ENCODE measurements around the gene SINHCAF. TPM values are rescaled to one million over a fixed set of nuclear protein-coding genes. Genes with fewer than 3 reads are reported as not detected.
"Not testable (repeated sequence)": the region's sequence is repeated elsewhere in the genome, so short reads cannot be mapped to it uniquely, and the experiment has no call there.

The SINHCAF gene, protein sequence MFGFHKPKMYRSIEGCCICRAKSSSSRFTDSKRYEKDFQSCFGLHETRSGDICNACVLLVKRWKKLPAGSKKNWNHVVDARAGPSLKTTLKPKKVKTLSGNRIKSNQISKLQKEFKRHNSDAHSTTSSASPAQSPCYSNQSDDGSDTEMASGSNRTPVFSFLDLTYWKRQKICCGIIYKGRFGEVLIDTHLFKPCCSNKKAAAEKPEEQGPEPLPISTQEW
- total RNA-seq (2014; rRNA removed; shearing (Covaris generic)): 104 TPM in 2 replicates
- 68.3 and 91.1 TPM in 2 replicates for polyA plus RNA-seq (2015; cell fraction: cytosol; rRNA removed)
- 32.5 and 35.5 TPM in 2 replicates for polyA plus RNA-seq (2015; cell fraction: nucleus; rRNA removed)

DNA sequence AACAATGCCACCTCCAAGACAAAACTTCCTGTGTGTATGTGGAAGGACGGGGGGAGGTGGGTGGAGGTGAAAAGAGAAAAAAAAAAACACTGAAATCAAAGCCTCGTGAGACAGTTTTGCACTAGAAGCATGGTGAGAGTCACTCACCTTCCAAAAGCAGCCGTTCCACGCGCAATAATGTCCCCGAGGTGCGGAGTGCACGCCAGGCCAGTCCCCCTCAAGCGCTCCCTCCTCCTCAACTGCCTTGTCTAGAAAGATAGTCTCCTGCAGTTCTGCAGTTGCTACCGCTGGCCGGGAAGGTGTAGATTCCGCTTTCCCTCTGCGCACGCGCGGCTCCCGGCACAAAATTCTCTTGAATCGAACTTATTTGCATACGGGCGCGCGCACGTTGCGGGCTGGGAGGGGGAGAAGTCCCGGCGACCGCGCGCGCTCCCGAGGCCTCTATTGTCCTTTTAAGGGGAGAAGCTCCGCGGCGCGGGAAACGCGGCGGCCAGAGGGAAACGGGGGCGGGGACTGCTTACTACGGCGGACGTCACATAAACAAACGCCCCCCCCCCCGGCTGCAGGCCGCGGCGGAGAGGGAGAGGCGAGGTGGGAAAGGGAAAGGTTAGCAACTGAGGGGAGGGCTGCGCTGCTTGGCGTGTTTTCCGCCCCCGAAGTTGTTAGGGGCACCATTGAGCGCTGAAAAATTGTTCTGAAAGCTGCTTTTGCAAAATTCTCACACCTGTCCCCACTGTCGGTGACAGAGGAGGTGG, at the start of gene SINHCAF:
Gene SINHCAF (minus strand): TSS at position 274 of the 755 bp plus-strand sequence. CDS start 27,946 bp downstream, outside the sequence.
- peak; percentile 99 for DNase-seq (ENCODE audit: low read depth, low spot score)

DNA sequence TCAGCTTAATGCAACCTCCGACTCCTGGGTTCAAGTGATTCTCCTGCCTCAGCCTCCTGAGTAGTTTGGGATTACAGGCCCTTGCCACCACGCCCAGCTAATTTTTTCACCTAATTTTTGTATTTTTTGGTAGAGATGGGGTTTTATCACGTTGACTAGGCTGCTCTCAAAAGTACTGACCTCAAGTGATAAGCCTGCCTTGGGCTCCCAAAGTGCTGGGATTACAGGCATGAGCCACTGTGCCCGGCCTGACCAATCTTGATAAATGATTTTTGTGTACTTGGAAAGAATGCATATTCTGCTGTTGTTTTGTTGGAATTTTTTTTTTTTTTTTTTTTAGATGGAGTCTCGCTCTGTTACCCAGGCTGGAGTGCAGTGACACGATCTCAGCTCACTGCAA, 49.5 kb upstream of the SINHCAF start:
- DNase-seq (ENCODE audit: low read depth, low spot score); in situ Hi-C loops (cut with HindIII; ENCODE audit: low pct_unique_long_range_greater_than_20kb, low sequenced_read_pairs): not testable (repeated sequence)

More for the DNA sequence above, at the start of gene SINHCAF:
- in situ Hi-C loops (cut with HindIII; ENCODE audit: low pct_unique_long_range_greater_than_20kb, low sequenced_read_pairs): no loop called here

DNA sequence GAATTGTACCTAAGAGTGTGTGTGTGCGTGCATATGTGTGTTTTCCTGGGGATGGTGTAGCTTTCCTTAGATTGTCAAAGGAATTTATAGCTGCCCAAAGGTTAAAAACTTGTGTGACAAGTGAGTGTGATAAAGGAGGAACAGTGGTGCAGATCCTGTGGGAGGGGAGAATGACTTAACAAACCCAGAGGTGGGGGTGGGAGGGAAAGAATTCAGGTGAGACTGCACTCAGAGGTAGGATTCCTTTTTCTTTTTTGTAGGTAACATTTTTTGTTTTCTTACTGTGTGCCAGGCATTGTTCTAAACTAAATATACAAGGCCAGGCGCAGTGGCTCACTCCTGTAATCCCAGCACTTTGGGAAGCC, 45.3 kb upstream of the SINHCAF start:
- in situ Hi-C loops (cut with HindIII; ENCODE audit: low pct_unique_long_range_greater_than_20kb, low sequenced_read_pairs): no loop called here
- no peak for DNase-seq (ENCODE audit: low read depth, low spot score)

DNA sequence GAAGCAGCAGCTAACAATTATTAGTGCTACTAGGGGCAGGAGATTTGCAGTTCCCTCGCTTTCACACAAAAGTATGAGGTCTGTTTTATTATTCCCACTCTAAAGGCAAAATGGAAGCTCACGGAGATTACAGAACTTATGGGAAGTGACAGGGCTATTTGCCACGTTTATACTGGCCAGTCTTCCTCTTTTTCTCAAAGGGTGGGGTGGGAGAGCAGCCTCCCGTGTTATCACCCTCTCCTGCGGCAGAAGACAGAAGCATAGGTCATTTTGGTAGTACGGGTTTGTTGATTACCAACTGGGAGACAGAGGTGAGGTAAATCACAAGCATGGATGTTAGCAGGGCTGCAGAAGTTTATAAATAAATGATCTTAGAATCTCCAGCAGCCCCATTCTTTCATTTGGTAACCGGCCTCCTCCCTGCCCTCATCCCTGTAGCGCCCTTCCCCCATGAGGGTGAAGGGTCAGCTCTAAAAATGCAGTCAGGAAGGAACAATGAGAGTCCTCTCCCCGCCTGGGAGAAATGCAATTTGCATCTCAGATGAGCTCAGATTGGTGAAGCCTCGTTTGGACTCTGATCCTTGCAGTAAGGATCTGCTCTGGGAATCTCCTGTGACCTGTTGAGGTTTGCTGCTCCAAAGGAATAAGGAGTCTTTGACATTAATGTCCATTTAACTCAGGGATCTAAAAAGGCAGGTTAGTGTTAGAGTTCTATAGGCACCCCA, 44.7 kb upstream of the SINHCAF start:
- DNase-seq (ENCODE audit: low read depth, low spot score): no peak
- in situ Hi-C loops (cut with HindIII; ENCODE audit: low pct_unique_long_range_greater_than_20kb, low sequenced_read_pairs): no loop called here

DNA sequence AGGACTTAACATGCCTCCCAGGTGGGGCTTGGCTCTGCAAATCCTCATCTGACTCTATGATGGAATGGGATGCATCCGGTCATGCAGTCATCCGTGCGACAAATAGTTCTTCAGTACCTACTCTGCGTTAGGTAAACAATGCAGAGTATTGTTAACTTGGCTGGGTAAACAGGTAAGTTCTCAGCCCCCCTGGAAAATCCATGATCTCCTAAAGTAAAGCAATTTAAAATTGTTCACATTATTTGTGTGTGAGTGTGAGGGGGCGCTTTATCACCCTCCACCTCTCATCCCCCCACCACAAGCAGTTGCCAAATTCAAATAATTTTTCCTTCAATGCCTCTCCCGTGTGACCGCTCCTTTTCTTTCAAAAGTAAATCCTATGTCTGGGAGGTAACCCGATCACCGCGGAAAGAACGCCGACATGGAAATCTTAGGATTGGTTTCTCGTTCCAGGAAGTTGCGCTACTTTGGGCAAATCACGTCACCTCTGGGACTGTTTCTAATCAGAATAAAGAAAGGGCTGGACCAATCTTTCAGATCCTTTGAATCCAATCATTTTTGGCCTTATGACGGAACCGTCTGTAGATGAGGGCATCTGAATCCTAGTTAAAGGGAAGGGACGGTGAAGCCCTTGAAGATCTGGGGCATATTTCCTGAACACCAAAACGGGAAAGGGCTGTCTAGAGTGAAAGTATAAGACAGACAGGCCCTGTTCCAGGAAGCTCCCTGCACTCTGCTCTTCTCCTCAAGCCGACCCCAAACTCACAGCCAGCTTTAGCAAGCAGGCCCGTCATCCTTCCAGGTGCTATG, 44.0 kb upstream of the SINHCAF start:
- in situ Hi-C loops (cut with HindIII; ENCODE audit: low pct_unique_long_range_greater_than_20kb, low sequenced_read_pairs): no loop called here
- DNase-seq (ENCODE audit: low read depth, low spot score): no peak

DNA sequence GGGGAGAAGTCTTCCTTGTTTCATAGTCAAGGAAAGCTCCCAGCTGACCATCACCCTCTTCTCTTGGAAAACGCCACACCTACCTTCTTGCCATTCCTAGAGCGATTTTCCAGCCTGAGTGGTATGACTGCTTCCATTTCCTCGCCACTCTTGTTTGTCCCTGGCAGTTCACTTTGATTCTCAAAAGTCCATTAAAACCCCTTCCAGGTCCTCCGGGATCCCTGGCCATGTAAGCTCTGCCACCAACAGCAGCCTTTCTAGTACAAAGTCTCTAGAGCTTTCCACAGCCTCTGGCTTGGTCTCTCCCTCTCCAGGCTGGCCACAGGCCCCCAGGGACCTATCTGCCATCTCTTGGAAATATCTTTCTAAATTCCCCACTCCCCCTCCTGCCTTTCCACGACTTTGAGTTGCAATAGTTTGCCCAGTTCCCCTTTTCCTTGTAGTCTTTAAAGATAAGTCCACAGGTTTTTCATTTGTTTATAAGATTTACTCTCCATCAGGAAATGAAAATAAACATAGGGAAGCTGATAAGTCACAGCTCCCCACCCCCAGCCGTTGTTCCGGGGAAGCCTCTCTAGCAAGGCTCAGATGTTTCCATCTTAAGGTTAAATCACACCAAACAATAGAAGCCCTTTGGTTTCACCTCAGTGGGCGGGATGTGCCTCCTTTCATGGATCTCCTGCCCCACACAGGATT, 42.9 kb upstream of the SINHCAF start:
- DNase-seq (ENCODE audit: low read depth, low spot score): peak; percentile 12
- in situ Hi-C loops (cut with HindIII; ENCODE audit: low pct_unique_long_range_greater_than_20kb, low sequenced_read_pairs): no loop called here

DNA sequence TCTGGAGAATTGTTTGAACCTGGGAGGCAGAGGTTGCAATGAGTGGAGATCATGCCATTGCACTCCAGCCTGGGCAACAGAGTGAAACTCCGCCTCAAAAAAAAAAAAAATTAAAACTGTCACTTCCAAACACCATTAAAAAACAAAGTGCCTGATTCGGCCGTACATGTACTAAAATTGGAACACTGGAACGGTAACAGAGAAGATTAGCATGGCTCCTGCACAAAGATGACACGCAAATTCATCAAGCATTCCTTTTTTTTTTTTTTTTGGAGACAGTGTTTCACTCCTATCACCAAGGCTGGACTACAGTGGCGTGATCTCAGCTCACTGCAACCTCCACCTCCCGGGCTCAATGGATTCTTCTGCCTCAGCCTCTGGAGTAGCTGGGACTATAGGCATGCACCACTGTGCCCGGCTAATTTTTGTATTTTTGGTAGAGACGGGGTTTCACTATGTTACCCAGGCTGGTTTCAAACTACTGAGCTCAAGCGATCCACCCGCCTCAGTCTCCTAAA, 40.2 kb upstream of the SINHCAF start:
- no peak for DNase-seq (ENCODE audit: low read depth, low spot score)
- in situ Hi-C loops (cut with HindIII; ENCODE audit: low pct_unique_long_range_greater_than_20kb, low sequenced_read_pairs): no loop called here

DNA sequence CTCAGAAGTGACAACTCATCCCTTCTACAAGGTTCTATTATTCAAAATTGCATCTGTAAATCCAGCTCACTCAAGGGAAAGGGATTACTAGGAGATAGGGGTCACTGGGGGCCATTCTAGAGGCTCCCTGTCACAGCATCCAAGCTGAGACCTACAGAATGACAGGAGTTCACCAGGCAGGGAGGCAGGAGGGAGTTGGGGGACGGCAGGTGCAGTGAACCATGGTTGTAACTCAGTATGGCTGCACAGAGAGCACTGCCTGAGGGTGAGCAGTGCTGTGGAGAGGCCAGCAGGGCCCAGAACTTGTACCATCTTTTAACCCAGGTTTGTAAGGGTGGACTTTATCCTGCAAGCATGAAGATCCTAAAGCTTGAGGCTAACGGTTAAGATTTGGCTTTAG, 37.9 kb upstream of the SINHCAF start:
- no peak for DNase-seq (ENCODE audit: low read depth, low spot score)
- in situ Hi-C loops (cut with HindIII; ENCODE audit: low pct_unique_long_range_greater_than_20kb, low sequenced_read_pairs): no loop called here

DNA sequence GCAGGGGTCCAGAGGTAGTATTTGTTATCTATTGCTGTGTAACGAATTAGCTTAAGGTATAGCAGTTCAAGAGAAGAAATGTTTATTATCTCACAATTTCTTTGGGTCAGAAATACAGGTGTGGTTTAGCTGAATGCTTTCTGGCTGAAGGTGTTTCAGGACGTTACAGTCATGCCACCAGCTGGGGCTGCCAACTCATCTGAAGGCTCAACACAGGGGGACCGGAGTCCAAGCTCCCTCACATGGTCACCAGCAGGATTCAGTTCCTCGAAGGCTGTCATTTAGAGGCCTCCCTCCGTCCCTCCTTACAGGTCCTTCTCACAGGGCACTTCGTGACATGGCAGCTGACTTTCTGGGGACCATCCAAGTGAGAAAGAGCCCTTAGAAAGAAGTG, 37.5 kb upstream of the SINHCAF start:
- no peak for DNase-seq (ENCODE audit: low read depth, low spot score)
- in situ Hi-C loops (cut with HindIII; ENCODE audit: low pct_unique_long_range_greater_than_20kb, low sequenced_read_pairs): no loop called here

DNA sequence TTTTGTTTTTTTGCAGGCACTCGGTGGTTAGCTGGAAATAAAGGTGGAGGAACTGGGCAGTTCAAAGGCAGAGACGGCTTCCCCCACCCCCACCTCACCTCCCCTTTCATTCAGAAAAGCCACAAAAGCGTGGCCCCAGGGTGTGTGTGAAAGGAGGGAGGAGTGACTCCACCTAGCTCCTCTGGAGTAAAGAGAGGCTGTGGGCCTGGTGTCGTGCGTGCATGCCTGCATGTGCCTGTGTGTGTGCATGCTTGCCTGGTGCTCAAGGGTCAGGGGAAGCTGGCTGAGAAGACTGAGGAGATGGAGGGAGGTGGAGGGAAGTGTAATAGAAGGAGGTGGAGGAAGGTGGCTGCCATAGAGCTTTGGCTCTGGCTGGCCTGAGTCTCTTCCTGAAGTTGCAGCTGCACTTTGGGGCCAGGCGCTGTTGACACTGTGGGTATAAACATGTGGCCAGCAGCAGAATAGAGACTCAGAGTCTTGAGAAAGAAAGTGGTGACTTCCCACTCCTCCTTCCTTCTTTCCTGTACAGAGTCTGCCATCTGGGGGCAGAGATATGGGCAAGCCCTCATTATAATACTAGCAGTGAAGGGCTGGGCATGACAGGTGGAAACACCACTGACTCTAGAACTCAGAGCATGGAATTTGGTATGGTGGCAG, 36.9 kb upstream of the SINHCAF start:
- peak; percentile 33 for DNase-seq (ENCODE audit: low read depth, low spot score)

DNA sequence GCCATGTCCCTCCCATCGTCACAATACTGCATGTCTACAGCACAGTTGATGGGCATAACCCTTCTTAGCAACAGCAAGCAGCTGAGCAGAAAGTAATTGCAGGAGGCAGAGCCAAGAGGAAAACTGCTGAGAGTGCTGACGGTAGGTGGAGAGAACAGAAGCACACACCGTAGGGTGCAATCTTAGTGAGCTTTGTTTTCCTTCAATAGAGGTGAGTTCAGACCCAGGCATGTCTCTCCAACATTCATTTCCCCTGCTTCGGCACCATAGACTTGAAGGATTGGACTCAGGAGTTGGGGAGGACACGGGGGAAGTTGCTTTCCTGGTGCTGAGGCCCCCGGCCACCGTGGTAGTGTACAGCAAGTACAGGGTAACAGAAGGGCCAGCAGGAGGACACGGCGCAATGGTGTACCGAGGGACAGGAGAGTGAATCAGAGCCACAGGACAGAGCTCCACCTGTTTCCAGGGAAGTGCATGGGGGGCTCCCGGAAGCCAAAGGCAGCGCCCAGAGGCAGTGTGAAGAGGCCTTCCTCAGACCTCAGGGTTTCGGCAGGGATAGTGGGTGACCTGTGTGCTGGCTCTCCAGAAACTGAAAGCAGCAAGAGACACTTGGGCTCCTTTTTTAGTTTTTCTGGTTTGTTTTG, 36.3 kb upstream of the SINHCAF start:
- in situ Hi-C loops (cut with HindIII; ENCODE audit: low pct_unique_long_range_greater_than_20kb, low sequenced_read_pairs): no loop called here
- no peak for DNase-seq (ENCODE audit: low read depth, low spot score)

More for the DNA sequence above, 36.9 kb upstream of the SINHCAF start:
- in situ Hi-C loops (cut with HindIII; ENCODE audit: low pct_unique_long_range_greater_than_20kb, low sequenced_read_pairs): no loop called here

DNA sequence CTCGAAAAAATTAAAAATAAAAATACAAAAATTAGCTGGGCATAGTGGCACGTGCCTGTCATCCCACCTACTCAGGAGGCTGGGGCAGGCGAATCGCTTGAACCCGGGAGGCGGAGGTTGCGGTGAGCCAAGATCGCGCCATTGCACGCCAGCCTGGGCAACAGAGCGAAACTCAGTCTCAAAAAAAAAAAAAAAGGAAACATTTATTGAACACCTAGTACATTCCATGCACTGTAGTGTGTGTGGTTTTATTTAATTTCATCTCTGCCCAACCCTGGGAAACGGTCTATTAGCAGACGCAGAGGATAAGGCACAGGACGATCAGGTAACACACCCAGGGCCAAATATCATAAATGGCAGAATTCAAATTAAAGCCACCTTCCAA, 35.8 kb upstream of the SINHCAF start:
- in situ Hi-C loops (cut with HindIII; ENCODE audit: low pct_unique_long_range_greater_than_20kb, low sequenced_read_pairs): no loop called here
- no peak for DNase-seq (ENCODE audit: low read depth, low spot score)

DNA sequence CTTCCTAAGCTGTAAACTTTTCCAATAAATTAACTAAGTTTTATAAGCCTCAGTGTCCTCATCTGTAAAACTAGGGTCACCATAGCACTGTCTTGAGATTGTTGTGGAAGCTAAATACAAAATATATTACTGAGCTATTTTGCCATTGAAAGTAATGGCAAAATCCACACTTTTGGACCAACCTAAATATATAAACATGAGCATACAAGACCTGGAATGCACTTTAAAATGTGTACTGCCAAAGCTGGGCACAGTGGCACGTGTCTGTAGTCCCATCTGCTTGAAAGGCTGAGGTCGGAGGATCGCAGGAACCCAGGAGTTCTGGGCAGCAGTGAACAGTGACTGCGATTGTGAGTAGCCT, 29.8 kb upstream of the SINHCAF start:
- in situ Hi-C loops (cut with HindIII; ENCODE audit: low pct_unique_long_range_greater_than_20kb, low sequenced_read_pairs): no loop called here
- DNase-seq (ENCODE audit: low read depth, low spot score): no peak

DNA sequence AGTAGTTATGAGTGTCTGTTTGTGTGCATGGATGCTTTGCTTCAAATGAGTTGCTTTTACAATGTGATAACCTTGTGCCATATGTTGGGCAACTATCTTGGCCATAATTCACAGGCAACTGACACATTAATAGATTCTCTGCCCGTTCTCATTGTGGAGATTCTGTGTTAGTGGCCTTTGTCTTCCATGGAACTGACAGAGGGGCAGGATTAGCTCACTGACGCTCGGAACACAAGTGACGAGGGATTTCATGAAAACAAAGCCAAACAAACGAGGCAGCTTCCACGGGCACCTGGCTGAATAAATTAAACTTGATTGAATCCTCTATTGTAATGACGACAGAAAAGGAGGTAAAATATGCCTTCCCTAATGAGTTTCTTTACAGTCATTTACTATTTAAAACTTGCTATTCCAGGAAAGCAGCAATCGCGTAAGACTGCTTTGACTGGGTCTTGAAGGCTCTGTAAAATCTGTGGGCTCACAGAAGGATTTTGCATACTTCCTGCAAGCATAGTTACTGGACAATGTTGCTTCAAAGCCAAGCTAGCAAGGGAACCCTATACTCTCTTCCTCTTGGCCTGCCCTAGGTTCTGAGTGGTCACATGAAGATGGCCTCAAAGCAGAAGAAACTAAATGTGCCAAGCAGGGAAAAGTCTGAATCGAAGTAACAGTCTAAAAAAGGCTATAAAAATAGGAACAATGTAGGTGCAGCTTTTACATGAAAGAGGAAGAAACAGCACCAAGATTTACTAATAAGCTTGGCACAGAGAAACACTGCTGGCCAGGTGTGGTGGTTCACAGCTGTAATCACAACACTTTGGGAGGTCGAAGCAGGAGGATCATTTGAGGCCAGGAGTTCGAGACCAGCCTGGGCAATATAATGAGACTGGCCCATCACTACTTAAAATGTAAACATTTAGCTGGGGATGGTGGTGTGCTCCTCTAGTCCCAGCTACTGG, 28.1 kb upstream of the SINHCAF start:
- in situ Hi-C loops (cut with HindIII; ENCODE audit: low pct_unique_long_range_greater_than_20kb, low sequenced_read_pairs): no loop called here
- DNase-seq (ENCODE audit: low read depth, low spot score): no peak

DNA sequence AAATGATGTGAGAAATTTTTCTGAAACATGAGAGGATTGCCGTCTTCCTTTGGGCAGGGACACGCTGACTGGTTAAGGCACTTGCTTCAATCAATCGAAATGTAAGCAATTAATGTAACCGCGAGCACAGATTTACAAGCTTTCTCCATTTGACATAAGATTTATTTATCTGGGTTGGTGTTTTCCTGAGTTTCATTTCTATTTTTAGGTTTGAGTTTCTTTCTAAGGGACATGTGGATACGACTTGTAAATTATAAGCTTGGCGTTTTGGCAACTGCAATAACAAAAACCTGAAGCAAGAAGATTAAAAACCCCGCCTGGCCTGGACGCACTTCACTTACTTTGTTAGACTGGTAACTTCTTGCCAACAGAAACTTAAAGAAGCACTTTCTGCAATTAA, 20.3 kb upstream of the SINHCAF start:
- DNase-seq (ENCODE audit: low read depth, low spot score): no peak
- in situ Hi-C loops (cut with HindIII; ENCODE audit: low pct_unique_long_range_greater_than_20kb, low sequenced_read_pairs): no loop called here

All from SK-MEL-5 (cell line).